Fibroblast of villous mesenchyme (primary cell): ENCODE results near the gene ZNF652. TPM values are rescaled to one million over a fixed set of nuclear protein-coding genes. Genes with fewer than 3 reads are reported as not detected.

ENCODE experiments used
- DNase-seq: peaks from one replicate; pipeline ENCODE4 v3.0.0-alpha.2; 2010; ENCODE audit warnings: low read depth
- H3K4me3 ChIP-seq: 2 replicates; pipeline ENCODE4 v1.5.1; 2011; ENCODE audit warnings: low read depth, mild to moderate bottlenecking, low read length
- CTCF ChIP-seq: IDR thresholded peaks from 2 replicates; pipeline ENCODE4 v1.5.1; 2012; ENCODE audit warnings: low read depth, mild to moderate bottlenecking, low read length; ENCODE audit not compliant: insufficient read depth
- total RNA-seq: library from RNA; depleted of rRNA; stranded (reverse); fragments of >200 nt; gene quantifications from 2 replicates; pipeline ENCODE4 v1.2.3, GENCODE V29; 2012

Gene ZNF652
- total RNA-seq, 1 donor, result 24.6 TPM

GRCh38 chr17:49404361-49404760 lies 42.3 kb upstream of the ZNF652 start:
- no peak for TF ChIP-seq CTCF
- DNase-seq, result no peak
- no peak overlapping the region for H3K4me3 ChIP-seq

- no peak for TF ChIP-seq CTCF
- DNase-seq, result no peak
- no peak overlapping the region for H3K4me3 ChIP-seq
These were observed 41.7 kb upstream of the ZNF652 start for GRCh38 chr17:49403514-49404289.

- TF ChIP-seq CTCF, result no peak
- H3K4me3 ChIP-seq, result no peak overlapping the region
- no peak for DNase-seq
These were observed 40.7 kb upstream of the ZNF652 start for GRCh38 chr17:49402706-49403105.

- no peak for DNase-seq
- no peak for TF ChIP-seq CTCF
- no peak overlapping the region for H3K4me3 ChIP-seq
These were observed 40.0 kb upstream of the ZNF652 start for GRCh38 chr17:49401971-49402611.

GRCh38 chr17:49399995-49400394 lies 37.9 kb upstream of the ZNF652 start:
- H3K4me3 ChIP-seq, result no peak overlapping the region
- TF ChIP-seq CTCF, result no peak
- no peak for DNase-seq

GRCh38 chr17:49397586-49397985 lies 35.5 kb upstream of the ZNF652 start:
- no peak for TF ChIP-seq CTCF
- H3K4me3 ChIP-seq, result no peak overlapping the region
- DNase-seq, result no peak
